Activated CD8-positive, alpha-beta T cell treated with anti-CD3 and anti-CD28 coated beads for 36 hours (primary cell): ENCODE data around the gene SBF2. TPM values are rescaled to one million over a fixed set of nuclear protein-coding genes. Genes with fewer than 3 reads are reported as not detected.
"Not testable (repeated sequence)": the region's sequence is repeated elsewhere in the genome, so short reads cannot be mapped to it uniquely, and the experiment has no call there.

Experiments
- ATAC-seq: fragments of 200-7000 bp; cut with Tn5 transposase; one replicate; pipeline ENCODE4 v1.10.0; 2021; ENCODE audit warnings: mild to moderate bottlenecking, moderate library complexity
- CTCF ChIA-PET: fragments of 350-600 bp; sonication (Branson Sonifier 250); formaldehyde crosslinking; loops from one replicate; lab custom pipeline; 2021; ENCODE audit warnings: antibody characterized with exemption; lab: Charles Lee
- POLR2A ChIA-PET: fragments of 350-600 bp; sonication (Branson Sonifier 250); formaldehyde crosslinking; loops from one replicate; lab custom pipeline; 2021; ENCODE audit warnings: antibody characterized with exemption; lab: Charles Lee
- DNase-seq: peaks from one replicate; pipeline ENCODE4 v3.0.0-alpha.2; 2020
- H3K27ac Mint-ChIP-seq: one replicate; pipeline ENCODE4 v1.8.0; 2021; ENCODE audit warnings: mild to moderate bottlenecking, mixed read lengths
- H3K27me3 Mint-ChIP-seq: one replicate; pipeline ENCODE4 v1.8.0; 2021; ENCODE audit warnings: mixed read lengths
- H3K36me3 Mint-ChIP-seq: one replicate; pipeline ENCODE4 v1.8.0; 2021; ENCODE audit warnings: low read depth, mixed read lengths
- H3K4me1 Mint-ChIP-seq: one replicate; pipeline ENCODE4 v1.8.0; 2021; ENCODE audit warnings: low read depth, mixed read lengths
- H3K4me3 Mint-ChIP-seq: one replicate; pipeline ENCODE4 v1.8.0; 2021; ENCODE audit warnings: mild to moderate bottlenecking, moderate library complexity, mixed read lengths
- H3K9me3 Mint-ChIP-seq: one replicate; pipeline ENCODE4 v1.8.0; 2021; ENCODE audit warnings: mixed read lengths
- intact Hi-C: fragments of 100-400 bp; cut with micrococcal nuclease; formaldehyde crosslinking; loops from one replicate; pipeline ENCODE4 v1.10.0; 2022
- total RNA-seq, 2 experiments: library from RNA; stranded (reverse); gene quantifications; one replicate each; pipeline ENCODE4 v1.2.3, GENCODE V29; 2021
- TF ChIP-seq, protein P1 (sequence below): fragments of 200-600 bp; IDR thresholded peaks from one replicate; pipeline ENCODE4 v1.8.0; 2022; ENCODE audit warnings: antibody characterized with exemption, mild to moderate bottlenecking

SBF2 gene
- total RNA-seq, 2 experiments from 2014 or later: 10.0 to 11.0 TPM

DNA sequence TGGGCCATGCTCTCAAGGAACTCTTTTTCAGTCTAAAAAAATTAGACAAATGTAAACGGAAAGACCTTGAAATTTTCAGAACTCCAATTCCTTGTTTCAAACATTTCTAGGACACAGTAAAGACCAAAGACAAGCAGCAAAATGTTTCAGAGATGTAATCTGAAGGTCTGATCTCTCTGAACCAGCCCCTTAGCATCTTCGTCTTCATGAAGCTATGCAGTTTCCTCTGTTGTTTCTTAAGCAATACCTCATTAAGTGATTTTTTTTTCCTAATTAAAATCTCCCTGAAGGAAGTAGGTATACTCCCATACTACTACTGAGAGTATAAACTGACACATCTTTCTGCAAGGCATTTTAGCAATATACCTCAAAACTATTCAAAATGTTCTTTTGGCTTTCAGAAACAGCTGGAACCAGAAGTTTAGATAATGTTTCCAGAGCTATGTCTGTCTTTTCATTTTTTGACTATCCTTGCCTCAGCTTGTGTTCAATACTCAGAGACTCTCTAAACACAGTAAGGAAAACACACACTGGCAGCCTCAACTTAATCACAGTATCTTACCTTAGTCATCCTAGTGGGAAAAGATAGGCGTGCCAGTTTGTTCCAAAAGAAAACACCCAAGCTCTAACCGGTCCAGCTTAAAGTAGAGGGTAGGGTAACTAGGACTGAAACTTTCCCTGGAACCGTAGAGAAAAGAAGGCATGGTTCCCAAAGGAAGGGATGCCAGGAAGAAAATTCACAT, 25.1 kb downstream of the SBF2 start:
- POLR2A ChIA-PET: interaction anchor here (1.0 kb wide), 1 partner anchor 9 kb away, joined by 3 read pairs; no protein-coding TSS in a partner anchor
- Mint-ChIP-seq H3K4me1 (peaks cover 5% of the 10 kb centered on the region), H3K9me3 (peaks cover 3% of the 10 kb centered on the region), H3K27ac (no peak overlapping the region), H3K4me3 (no peak overlapping the region), H3K27me3 (no peaks in the 10 kb centered on the region), H3K36me3 (no peaks in the 10 kb centered on the region)
- CTCF ChIA-PET: interaction anchor here (1.0 to 1.9 kb wide), 3 partner anchors 9 to 192 kb away, joined by 3 to 4 read pairs (median 3); no protein-coding TSS in a partner anchor
- intact Hi-C loops: no loop called here
- TF ChIP-seq, protein P1, sequence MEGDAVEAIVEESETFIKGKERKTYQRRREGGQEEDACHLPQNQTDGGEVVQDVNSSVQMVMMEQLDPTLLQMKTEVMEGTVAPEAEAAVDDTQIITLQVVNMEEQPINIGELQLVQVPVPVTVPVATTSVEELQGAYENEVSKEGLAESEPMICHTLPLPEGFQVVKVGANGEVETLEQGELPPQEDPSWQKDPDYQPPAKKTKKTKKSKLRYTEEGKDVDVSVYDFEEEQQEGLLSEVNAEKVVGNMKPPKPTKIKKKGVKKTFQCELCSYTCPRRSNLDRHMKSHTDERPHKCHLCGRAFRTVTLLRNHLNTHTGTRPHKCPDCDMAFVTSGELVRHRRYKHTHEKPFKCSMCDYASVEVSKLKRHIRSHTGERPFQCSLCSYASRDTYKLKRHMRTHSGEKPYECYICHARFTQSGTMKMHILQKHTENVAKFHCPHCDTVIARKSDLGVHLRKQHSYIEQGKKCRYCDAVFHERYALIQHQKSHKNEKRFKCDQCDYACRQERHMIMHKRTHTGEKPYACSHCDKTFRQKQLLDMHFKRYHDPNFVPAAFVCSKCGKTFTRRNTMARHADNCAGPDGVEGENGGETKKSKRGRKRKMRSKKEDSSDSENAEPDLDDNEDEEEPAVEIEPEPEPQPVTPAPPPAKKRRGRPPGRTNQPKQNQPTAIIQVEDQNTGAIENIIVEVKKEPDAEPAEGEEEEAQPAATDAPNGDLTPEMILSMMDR: no peak
- ATAC-seq: no peak
- no peak for DNase-seq

DNA sequence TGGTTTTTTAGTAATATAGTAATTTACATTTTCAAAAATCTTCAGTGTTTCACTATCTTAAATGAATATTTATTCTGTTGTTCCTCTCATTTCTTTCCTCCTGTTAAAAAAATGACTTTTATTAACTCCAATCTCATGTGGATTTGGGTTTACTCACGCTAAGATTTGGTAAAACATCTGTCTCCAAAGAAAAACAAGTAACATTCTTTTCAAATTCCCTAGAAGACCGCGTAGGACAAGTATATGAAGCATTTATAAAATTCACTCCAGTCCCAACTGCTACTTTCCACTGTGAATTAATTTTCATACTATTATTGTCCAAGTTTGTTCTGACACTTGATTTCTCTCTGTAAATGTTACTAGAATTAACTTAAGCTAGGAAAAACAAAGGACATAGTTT, 26.2 kb downstream of the SBF2 start:
- Mint-ChIP-seq H3K27ac (no peak overlapping the region), H3K4me1 (no peaks in the 10 kb centered on the region), H3K27me3 (no peaks in the 10 kb centered on the region), H3K4me3 (no peak overlapping the region), H3K36me3 (no peaks in the 10 kb centered on the region), H3K9me3 (peaks cover 3% of the 10 kb centered on the region)
- CTCF ChIA-PET: interaction anchor here (1.0 kb wide), 1 partner anchor 191 kb away, joined by 3 read pairs; no protein-coding TSS in a partner anchor
- intact Hi-C loops: no loop called here
- no peak for ATAC-seq
- TF ChIP-seq, protein P1: no peak
- no peak for DNase-seq
- POLR2A ChIA-PET: no interaction called here

DNA sequence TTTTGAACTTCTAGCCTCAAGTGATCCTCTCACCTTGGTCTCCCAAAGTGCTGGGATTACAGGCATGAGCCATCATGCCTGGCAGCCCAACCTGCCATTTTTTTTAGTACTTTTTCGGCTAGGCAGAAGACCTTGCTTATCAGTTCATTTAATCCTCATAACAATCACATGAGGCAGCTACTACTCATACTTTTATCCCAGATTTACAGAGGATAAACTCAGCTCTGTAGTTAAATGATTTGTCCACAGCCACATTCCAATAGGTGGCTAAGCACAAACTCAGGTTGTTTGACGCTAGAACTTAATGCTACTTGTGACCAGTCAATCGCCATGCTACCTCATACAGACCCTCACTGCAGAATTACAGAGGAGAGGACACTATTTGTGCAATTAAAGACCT, 28.1 kb downstream of the SBF2 start:
- DNase-seq: no peak
- peaks cover 3% of the 10 kb centered on the region for H3K9me3 Mint-ChIP-seq
- ChIA-PET CTCF (no interaction called here), POLR2A (no interaction called here)
- no peak overlapping the region for H3K4me3 Mint-ChIP-seq
- peaks cover 6% of the 10 kb centered on the region for H3K4me1 Mint-ChIP-seq
- H3K27ac Mint-ChIP-seq: no peak overlapping the region
- intact Hi-C loops: no loop called here
- no peaks in the 10 kb centered on the region for H3K27me3 Mint-ChIP-seq
- TF ChIP-seq, protein P1: no peak
- no peak for ATAC-seq
- H3K36me3 Mint-ChIP-seq: no peaks in the 10 kb centered on the region

DNA sequence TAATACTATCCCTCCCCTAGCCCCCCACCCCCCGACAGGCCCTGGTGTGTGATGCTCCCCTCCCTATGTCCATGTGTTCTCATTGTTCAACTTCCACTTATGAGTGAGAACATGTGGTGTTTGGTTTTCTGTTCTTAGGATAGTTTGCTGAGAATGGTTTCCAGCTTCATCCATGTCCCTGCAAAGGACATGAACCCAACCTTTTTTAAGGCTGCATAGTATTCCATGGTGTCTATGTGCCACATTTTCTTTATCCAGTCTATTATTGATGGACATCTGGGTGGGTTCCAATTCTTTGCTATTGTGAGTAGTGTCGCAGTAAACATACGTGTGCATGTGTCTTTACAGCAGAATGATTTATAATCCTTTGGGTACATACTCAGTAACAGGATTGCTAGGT, 29.3 kb downstream of the SBF2 start:
- POLR2A ChIA-PET, H3K9me3 Mint-ChIP-seq, H3K27ac Mint-ChIP-seq, CTCF ChIA-PET, intact Hi-C loops, H3K27me3 Mint-ChIP-seq, H3K4me1 Mint-ChIP-seq, H3K36me3 Mint-ChIP-seq, H3K4me3 Mint-ChIP-seq, ATAC-seq, DNase-seq: not testable (repeated sequence)

DNA sequence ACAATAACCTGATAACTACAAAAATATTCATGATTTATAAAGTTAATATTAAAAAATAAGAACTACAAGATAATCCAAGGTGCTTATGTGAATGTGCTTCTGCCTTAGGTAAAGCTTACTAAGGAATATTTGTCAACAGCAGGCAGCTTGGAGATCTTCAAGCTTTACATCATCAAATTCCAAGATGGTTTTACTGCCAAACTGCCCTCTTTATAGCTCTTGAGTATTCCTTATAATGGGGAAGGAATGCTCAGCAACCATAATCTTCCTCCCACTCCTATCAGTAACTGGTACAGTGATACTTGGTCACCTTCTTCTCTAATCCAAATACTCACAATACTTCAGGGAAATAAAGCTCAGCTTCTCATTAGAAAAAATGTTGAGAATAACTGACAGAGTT, 30.1 kb downstream of the SBF2 start:
- TF ChIP-seq, protein P1: no peak
- intact Hi-C loops: no loop called here
- ATAC-seq: no peak
- ChIA-PET POLR2A (no interaction called here), CTCF (interaction anchor here (1.0 to 1.3 kb wide), 2 partner anchors 39 to 55 kb away, joined by 3 read pairs; no protein-coding TSS in a partner anchor)
- no peak for DNase-seq
- Mint-ChIP-seq H3K9me3 (peaks cover 3% of the 10 kb centered on the region), H3K4me1 (peaks cover 8% of the 10 kb centered on the region), H3K27ac (no peak overlapping the region), H3K27me3 (no peaks in the 10 kb centered on the region), H3K4me3 (no peak overlapping the region), H3K36me3 (no peaks in the 10 kb centered on the region)
